ENCODE data around the gene CSF3R. TPM values are rescaled to one million over a fixed set of nuclear protein-coding genes. Genes with fewer than 3 reads are reported as not detected.

The CSF3R gene
- total and polyA plus RNA-seq, 9 of the 15 experiments (the other 6 are each of a cell fraction or from before 2014, with no cell fraction given), result 0.21 to 0.86 (median 0.40) TPM; not detected in 1

- TF ChIP-seq ESRRA (IDR thresholded peaks at IDR 0.05; ENCODE audit: borderline replicate concordance, low read depth) (peak; percentile 92), ZBTB49 (CRISPR knock-in tag; IDR thresholded peaks at IDR 0.05; ENCODE audit: borderline replicate concordance) (peak; percentile 70; the same call in 1 of the 2 replicates), DPF2 (IDR thresholded peaks at IDR 0.05) (peak; percentile 56; the same call in 1 of the 2 replicates), ZNF644 (tag; IDR thresholded peaks at IDR 0.05; ENCODE audit: low read depth) (peak; percentile 76; the same call in 1 of the 2 replicates), ILK (tag; IDR thresholded peaks at IDR 0.05; ENCODE audit: borderline replicate concordance, low read depth) (no peak), ESRRB (CRISPR knock-in tag; IDR thresholded peaks at IDR 0.05; ENCODE audit: borderline replicate concordance) (no peak), ZNF41 (CRISPR knock-in tag; conservative IDR thresholded peaks at IDR 0.05) (peak; percentile 9; the same call in 1 of the 2 replicates), BRF2 (IDR thresholded peaks at IDR 0.05; ENCODE audit: borderline replicate concordance, insufficient read depth, insufficient read length) (no peak), HMGN3 (IDR thresholded peaks at IDR 0.05; ENCODE audit: borderline replicate concordance, extremely low read depth, insufficient read length, low read depth, low read length) (peak; percentile 87), GTF2F1 (IDR thresholded peaks at IDR 0.05; ENCODE audit: low read depth, low read length) (peak; percentile 64), ZNF311 (CRISPR knock-in tag; IDR thresholded peaks at IDR 0.05) (no peak), RBBP5 (IDR thresholded peaks at IDR 0.05; ENCODE audit: borderline replicate concordance, insufficient read depth, low read length, poor library complexity, severe bottlenecking) (peak; percentile 100), HIVEP1 (CRISPR knock-in tag; IDR thresholded peaks at IDR 0.05) (no peak), NUFIP1 (IDR thresholded peaks at IDR 0.05; ENCODE audit: partially characterized antibody) (no peak), PHB2 (IDR thresholded peaks at IDR 0.05; ENCODE audit: low read depth) (peak; percentile 73; the same call in 1 of the 2 replicates), DDX20 (tag; IDR thresholded peaks at IDR 0.05; ENCODE audit: low read depth) (no peak), PREB (CRISPR knock-in tag; IDR thresholded peaks at IDR 0.05) (0 out of 2 replicates have a peak, but pooled peaks have one; percentile 61), ZNF449 (CRISPR knock-in tag; IDR thresholded peaks at IDR 0.05) (peak; percentile 53), HCFC1 (IDR thresholded peaks at IDR 0.05; ENCODE audit: low read depth, low read length) (peak; percentile 96), TOE1 (IDR thresholded peaks at IDR 0.05; ENCODE audit: borderline replicate concordance) (peak; percentile 96), TOE1 (CRISPR knock-in tag; IDR thresholded peaks at IDR 0.05; ENCODE audit: borderline replicate concordance, low read depth) (no peak)
Observed at GRCh38 chr1:36463803-36464604, 18.7 kb downstream of the CSF3R start, which contains the start of gene MRPS15 (continued).

Measured in K562 (cell line).